Heart left ventricle (tissue), 16 donors: ENCODE results near the gene EIF3J. TPM values are rescaled to one million over a fixed set of nuclear protein-coding genes. Genes with fewer than 3 reads are reported as not detected.

Source experiments
- ATAC-seq, 4 donors: fragments of 200-7000 bp; cut with Tn5 transposase; one replicate each; pipeline ENCODE4 v1.9.1; 2020 to 2022; ENCODE audit warnings: moderate library complexity in 4 of 4, mild to moderate bottlenecking in 3 of 4, moderate number of reproducible peaks in 1 of 4
- DNase-seq, 5 donors: peaks; one replicate each; pipeline ENCODE4 v3.0.0-alpha.2; 2020
- H3K27ac ChIP-seq, 12 donors: fragments of 200-600 bp; sonication (generic) in 4 of 12; one replicate each; pipeline versions ENCODE4 v1.5.0 to v1.8.0; 2016 to 2022; ENCODE audit warnings: mild to moderate bottlenecking in 2 of 12
- H3K27me3 ChIP-seq, 9 donors: fragments of 200-600 bp; sonication (generic) in 2 of 9; one replicate each; pipeline versions ENCODE4 v1.5.1 to v1.8.0; 2016 to 2022; ENCODE audit warnings: mild to moderate bottlenecking in 3 of 9
- H3K36me3 ChIP-seq, 9 donors: fragments of 200-600 bp; sonication (generic) in 2 of 9; one replicate each; pipeline versions ENCODE4 v1.5.0 to v1.8.0; 2018 to 2022; ENCODE audit warnings: mild to moderate bottlenecking in 2 of 9
- H3K4me1 ChIP-seq, 12 donors: fragments of 200-600 bp; sonication (generic) in 4 of 12; one replicate each; pipeline versions ENCODE4 v1.5.0 to v1.8.0; 2016 to 2022; ENCODE audit warnings: mild to moderate bottlenecking in 3 of 12
- H3K4me3 ChIP-seq, 12 donors: fragments of 200-600 bp; sonication (generic) in 4 of 12; one replicate each; pipeline versions ENCODE4 v1.5.0 to v1.8.0; 2017 to 2022; ENCODE audit warnings: mild to moderate bottlenecking in 9 of 12, moderate library complexity in 4 of 12
- H3K9me3 ChIP-seq, 12 donors: fragments of 200-600 bp; sonication (generic) in 4 of 12; one replicate each; pipeline versions ENCODE4 v1.5.0 to v1.8.0; 2016 to 2022; ENCODE audit warnings: mild to moderate bottlenecking in 1 of 12
- POLR2A ChIP-seq, 2 donors: fragments of 450-650 bp; IDR thresholded peaks; one replicate each; pipeline ENCODE4 v1.6.1; 2017; ENCODE audit warnings: antibody characterized with exemption in 2 of 2, mild to moderate bottlenecking in 2 of 2, moderate library complexity in 2 of 2
- WGBS, 4 donors: extraction: QIAGEN DNeasy Blood & Tissue Kit in 2 of 4; methylation state at CpG; one replicate each; pipeline versions ENCODE4 v1.1.5 to v1.1.7; 2013 to 2018; 5-methylcytosine and 5-hydroxymethylcytosine counted together
- intact Hi-C, 10 donors: fragments of 100-400 bp; cut with DNase I; formaldehyde crosslinking; loops; one replicate each; pipeline versions ENCODE4 v1.11.1 to v1.14.2; 2022
- polyA plus RNA-seq, 2 donors: library from polyadenylated mRNA; stranded (reverse); fragments of 200-250 nt; gene quantifications; one replicate each; pipeline ENCODE4 v1.2.3, GENCODE V29; 2013
- total RNA-seq, 9 donors: library from RNA; depleted of rRNA in 2 of 9; stranded (reverse); fragments of >200 nt in 2 of 9; fragmentation: NEBNext Ultra II Directional in 3 of 9; extraction: Animal tissue kit (Norgen Biotek cat#: 25700) in 3 of 9; gene quantifications; one replicate each; pipeline versions ENCODE4 v1.1.0 to v1.2.4, GENCODE V29; 2016 to 2023
- TF ChIP-seq, protein P1 (sequence below), 12 donors: fragments of 200-600 bp; sonication (generic) in 4 of 12; IDR thresholded peaks; one replicate each; pipeline versions ENCODE4 v1.5.0 to v1.8.0; 2018 to 2022; ENCODE audit warnings: antibody characterized with exemption in 12 of 12, mild to moderate bottlenecking in 5 of 12
- donor health status: ischemic (EF 13 %, LVEDD 7.1; RV severe dilation, severe dysfunction).
- donor health status: healthy with polysubstance abuse.
- donor health status: DM: no; HTN: yes; CAD: no.
- donor health status: DM: no; HTN: no; CAD: no.
- donor health status: ischemic (EF 25% LVEDD 6.9; RV normal size, moderate dysfunction).
- donor health status: ischemic (EF 25% LVEDD 5.7; RV mildly dilated, moderate dysfunction).
- donor health status: healthy.
- donor health status: DM: yes; HTN: yes; CAD: no.
- donor health status: ischemic (EF 35%, LVEDD 5.7; RV mildly dilated, moderate dysfunction).
- donor health status: nonischemic (EF 11% LVEDD 7.7; RV severe dilation, severe dysfunction).
- donor health status: DM: yes; HTN: yes; CAD: no.
- donor health status: PGD.
- donor health status: ischemic (EF 29% LVEDD 5.4; RV normal size, mild dysfunction).
- donor health status: nonischemic (EF 23%, LVEDD 6.1; RV moderate dilation, normal function).

Gene EIF3J
- total and polyA plus RNA-seq, 11 donors = 30.4 to 116 (median 71.6) TPM

- DNase-seq (no peak), ATAC-seq (no peak)
- H3K27ac ChIP-seq = no peak overlapping the region
- H3K36me3 ChIP-seq = peaks cover 0 to 86% (median 67%) of the 10 kb centered on the region in 9 donors
- no peaks in the 10 kb centered on the region for H3K9me3 ChIP-seq
- TF ChIP-seq POLR2A (IDR thresholded peaks at IDR 0.05) = no peak
- TF ChIP-seq, protein P1, sequence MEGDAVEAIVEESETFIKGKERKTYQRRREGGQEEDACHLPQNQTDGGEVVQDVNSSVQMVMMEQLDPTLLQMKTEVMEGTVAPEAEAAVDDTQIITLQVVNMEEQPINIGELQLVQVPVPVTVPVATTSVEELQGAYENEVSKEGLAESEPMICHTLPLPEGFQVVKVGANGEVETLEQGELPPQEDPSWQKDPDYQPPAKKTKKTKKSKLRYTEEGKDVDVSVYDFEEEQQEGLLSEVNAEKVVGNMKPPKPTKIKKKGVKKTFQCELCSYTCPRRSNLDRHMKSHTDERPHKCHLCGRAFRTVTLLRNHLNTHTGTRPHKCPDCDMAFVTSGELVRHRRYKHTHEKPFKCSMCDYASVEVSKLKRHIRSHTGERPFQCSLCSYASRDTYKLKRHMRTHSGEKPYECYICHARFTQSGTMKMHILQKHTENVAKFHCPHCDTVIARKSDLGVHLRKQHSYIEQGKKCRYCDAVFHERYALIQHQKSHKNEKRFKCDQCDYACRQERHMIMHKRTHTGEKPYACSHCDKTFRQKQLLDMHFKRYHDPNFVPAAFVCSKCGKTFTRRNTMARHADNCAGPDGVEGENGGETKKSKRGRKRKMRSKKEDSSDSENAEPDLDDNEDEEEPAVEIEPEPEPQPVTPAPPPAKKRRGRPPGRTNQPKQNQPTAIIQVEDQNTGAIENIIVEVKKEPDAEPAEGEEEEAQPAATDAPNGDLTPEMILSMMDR (IDR thresholded peaks at IDR 0.05) = peak in 11 of 12 donors; percentile 33 to 66 (median 57)
- H3K4me3 ChIP-seq = no peak overlapping the region
- no peaks in the 10 kb centered on the region for H3K4me1 ChIP-seq
- H3K27me3 ChIP-seq = no peaks in the 10 kb centered on the region
- WGBS, 4 donors = 77 to 79% (median 78%) methylated on average over 3 of the region's 3 CpGs
- intact Hi-C loops = loop anchor here in 3 of 10 donors (10.0 kb wide), 2 partner anchors 207 to 627 kb away; no protein-coding TSS in a partner anchor
Observed at GRCh38 chr15:44501768-44502366, 35.1 kb upstream of the EIF3J start.

- Histone ChIP-seq H3K27me3 (no peaks in the 10 kb centered on the region), H3K36me3 (peaks cover 0 to 81% (median 59%) of the 10 kb centered on the region in 9 donors), H3K9me3 (no peaks in the 10 kb centered on the region), H3K4me1 (no peaks in the 10 kb centered on the region), H3K27ac (no peak overlapping the region), H3K4me3 (no peak overlapping the region)
- no peak for ATAC-seq
- TF ChIP-seq, protein P1 (IDR thresholded peaks at IDR 0.05) = no peak
- no peak for TF ChIP-seq POLR2A (IDR thresholded peaks at IDR 0.05)
- no peak for DNase-seq
- intact Hi-C loops = no loop called here
Observed at GRCh38 chr15:44516436-44516835, 20.5 kb upstream of the EIF3J start.

- Histone ChIP-seq H3K4me1 (no peaks in the 10 kb centered on the region), H3K27ac (no peak overlapping the region), H3K27me3 (no peaks in the 10 kb centered on the region), H3K4me3 (no peak overlapping the region), H3K36me3 (peaks cover 0 to 95% (median 83%) of the 10 kb centered on the region in 9 donors), H3K9me3 (no peaks in the 10 kb centered on the region)
- intact Hi-C loops = no loop called here
- ATAC-seq (no peak), DNase-seq (no peak)
- TF ChIP-seq, protein P1 (IDR thresholded peaks at IDR 0.05) = no peak
- TF ChIP-seq POLR2A (IDR thresholded peaks at IDR 0.05) = no peak
- whole genome bisulfite sequencing, 4 donors = 86 to 91% (median 87%) methylated on average over 6 of the region's 6 CpGs
Observed at GRCh38 chr15:44519537-44519936, 17.4 kb upstream of the EIF3J start.

DNA sequence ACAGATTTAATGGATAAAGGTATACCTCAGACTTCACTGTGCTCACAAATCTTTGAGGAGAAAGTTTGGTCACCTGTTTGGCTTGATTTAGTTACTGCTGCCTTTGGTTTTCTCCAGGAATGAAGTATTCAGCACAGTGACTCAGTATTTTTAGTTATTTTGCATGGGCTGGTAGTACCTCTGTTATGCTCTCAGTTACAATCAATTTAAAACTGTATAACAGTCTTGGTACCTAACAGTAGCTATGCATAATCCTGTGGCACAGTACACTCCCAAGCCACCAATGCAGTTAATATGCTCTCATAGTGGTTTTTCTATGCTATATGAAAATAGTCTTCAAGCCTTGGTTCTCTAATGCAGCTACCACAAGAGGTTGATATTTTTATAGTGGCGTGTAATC lies 11.9 kb upstream of the EIF3J start:
- no peak for ATAC-seq
- no peak for TF ChIP-seq POLR2A (IDR thresholded peaks at IDR 0.05)
- TF ChIP-seq, protein P1 (IDR thresholded peaks at IDR 0.05) = no peak
- WGBS, 4 donors = 79 to 96% (median 93%) methylated on average over 1 of the region's 1 CpG

More for the DNA sequence above, 11.9 kb upstream of the EIF3J start:
- Histone ChIP-seq H3K4me1 (peaks cover 0 to 3% (median 0%) of the 10 kb centered on the region in 12 donors), H3K27me3 (no peaks in the 10 kb centered on the region), H3K27ac (no peak overlapping the region), H3K9me3 (no peaks in the 10 kb centered on the region), H3K36me3 (peaks cover 0 to 86% (median 67%) of the 10 kb centered on the region in 9 donors), H3K4me3 (no peak overlapping the region)
- intact Hi-C loops = no loop called here
- no peak for DNase-seq
